DMS 273 treated with DMSO at 0.1 percent for 48 hours (cell line): ENCODE data around the gene RPS6KB1.
"Not testable (repeated sequence)": the region's sequence is repeated elsewhere in the genome, so short reads cannot be mapped to it uniquely, and the experiment has no call there.

Source experiments
- DNase-seq: peaks from one replicate; lab custom pipeline; 2025; lab: John Stamatoyannopoulos, UW

RPS6KB1 gene

GRCh38 chr17:59941131-59941530, 48.2 kb downstream of the RPS6KB1 start:
- no peak for DNase-seq

- not testable (repeated sequence) for DNase-seq
Measured at GRCh38 chr17:59946433-59946832, 53.5 kb downstream of the RPS6KB1 start.

- not testable (repeated sequence) for DNase-seq
Measured at GRCh38 chr17:59947310-59947709, 54.4 kb downstream of the RPS6KB1 start.

- DNase-seq, result no peak
Measured at GRCh38 chr17:59950049-59950448, 57.1 kb downstream of the RPS6KB1 start.

GRCh38 chr17:59954856-59955255, 61.9 kb downstream of the RPS6KB1 start:
- DNase-seq, result no peak

- not testable (repeated sequence) for DNase-seq
Measured at GRCh38 chr17:59959574-59959973, 66.7 kb downstream of the RPS6KB1 start.

GRCh38 chr17:59962739-59963318, 69.9 kb downstream of the RPS6KB1 start:
- no peak for DNase-seq

GRCh38 chr17:59963738-59964481, 71.0 kb downstream of the RPS6KB1 start:
- DNase-seq, result no peak

DNA sequence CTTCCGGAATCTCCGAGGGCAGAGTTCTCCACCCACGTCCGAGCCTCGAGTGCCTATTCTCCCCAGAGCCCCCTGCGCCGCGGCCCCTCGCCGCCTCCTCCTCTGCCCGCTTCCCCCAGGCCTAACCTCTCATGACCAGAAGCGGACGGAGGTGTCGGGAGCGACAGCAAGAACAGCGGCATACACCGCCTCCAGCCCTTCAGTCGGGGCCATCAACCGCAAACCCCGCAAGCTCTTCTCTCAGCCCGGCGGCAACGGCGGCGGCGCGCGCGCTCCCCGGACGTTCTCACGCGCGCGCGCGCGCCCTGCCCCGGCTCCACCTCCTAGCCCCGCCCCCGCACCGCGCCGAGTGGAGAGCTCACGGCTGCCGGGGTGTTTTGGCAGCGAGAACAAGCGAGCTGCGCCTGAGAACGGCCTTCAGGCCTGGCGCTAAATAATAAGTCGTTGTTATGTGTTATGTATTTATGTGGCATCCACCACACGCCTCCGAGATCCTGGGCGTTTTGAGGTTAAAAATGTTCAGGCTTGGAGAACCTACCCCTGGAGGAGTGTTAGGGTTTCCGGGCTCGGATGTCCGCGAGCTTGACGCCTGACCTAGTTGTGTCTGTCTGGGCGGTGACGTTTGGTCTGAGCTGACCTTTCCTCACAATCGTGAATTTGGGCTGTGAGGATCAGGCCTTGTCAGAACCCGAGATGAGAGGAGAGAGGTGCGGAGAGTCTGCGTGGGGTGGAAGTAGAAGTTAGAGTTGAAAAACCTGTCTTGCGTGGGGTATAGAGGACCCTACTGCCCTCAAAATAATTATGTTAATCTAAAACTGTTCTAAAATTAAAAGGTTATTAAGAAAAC, 71.8 kb downstream of the RPS6KB1 start, which contains the start of gene RNFT1:
RNFT1 (minus strand) TSS at position 259 of the 847 bp plus-strand sequence; CDS start at position 182, 77 bp downstream.
- DNase-seq, result peak; percentile 37

DNA sequence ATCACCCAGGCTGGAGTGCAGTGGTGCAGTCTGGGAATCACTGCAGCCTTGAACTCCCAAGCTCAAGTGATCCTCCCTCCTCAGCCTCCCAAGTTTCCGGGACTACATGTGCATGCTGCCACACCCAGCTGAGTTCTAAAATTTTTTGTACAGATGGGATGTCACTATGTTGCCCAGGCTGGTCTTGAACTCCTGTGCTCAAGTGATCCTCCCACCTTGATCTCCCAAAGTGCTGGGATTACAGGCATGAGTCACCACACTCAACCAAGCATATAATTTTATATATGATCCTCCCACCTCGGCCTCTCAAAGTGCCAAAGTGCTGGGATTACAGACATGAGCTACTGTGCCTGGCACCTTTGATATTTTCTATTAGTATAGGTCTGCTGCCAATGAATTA, 78.8 kb downstream of the RPS6KB1 start:
- not testable (repeated sequence) for DNase-seq

GRCh38 chr17:59972778-59973177, 79.9 kb downstream of the RPS6KB1 start:
- no peak for DNase-seq

DNA sequence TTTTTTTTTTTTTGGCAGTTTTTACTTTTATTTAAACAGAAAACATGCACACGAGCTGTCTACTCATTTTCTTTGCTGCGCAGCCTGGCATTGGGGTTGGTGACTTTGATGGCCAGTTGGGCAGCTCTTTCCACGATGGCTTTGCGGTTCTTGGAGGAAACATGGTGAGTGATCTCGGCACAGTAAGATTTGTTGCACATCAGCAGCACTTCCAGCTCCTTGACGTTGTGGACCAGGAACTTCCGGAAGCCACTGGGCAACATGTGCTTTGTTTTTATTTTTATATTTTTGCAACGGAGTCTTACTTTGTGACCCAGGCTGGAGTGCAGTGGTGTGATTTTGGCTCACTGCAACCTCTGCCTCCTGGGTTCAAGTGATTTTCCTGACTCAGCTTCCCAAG, 80.6 kb downstream of the RPS6KB1 start:
- DNase-seq, result not testable (repeated sequence)

- not testable (repeated sequence) for DNase-seq
Measured at GRCh38 chr17:59975166-59975565, 82.2 kb downstream of the RPS6KB1 start.

DNA sequence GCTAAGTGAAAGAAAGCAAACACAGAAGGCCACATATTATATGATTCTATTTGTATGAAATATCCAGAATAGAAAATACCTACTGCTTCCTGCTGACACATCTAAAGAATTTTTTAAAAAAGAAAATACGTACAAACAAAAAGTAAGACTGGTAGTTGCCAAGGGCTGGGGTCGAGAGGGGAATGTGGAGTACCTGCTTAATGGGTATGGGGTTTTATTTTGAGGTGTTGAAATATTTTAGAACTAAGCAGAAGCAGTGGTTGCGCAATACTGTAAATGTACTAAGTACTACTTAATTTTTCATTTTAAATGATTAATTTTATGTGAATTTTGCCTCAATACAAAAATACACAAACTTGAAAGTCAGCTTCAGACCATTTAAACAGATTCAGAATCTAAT, 103.7 kb downstream of the RPS6KB1 start:
- not testable (repeated sequence) for DNase-seq
